Inflammatory macrophage (primary cell): ENCODE measurements around the gene PSMD2.

Source experiments
- DNase-seq, 2 donors: peaks; one replicate each; pipeline ENCODE4 v3.0.0-alpha.2; 2020 to 2022

PSMD2 gene

DNA sequence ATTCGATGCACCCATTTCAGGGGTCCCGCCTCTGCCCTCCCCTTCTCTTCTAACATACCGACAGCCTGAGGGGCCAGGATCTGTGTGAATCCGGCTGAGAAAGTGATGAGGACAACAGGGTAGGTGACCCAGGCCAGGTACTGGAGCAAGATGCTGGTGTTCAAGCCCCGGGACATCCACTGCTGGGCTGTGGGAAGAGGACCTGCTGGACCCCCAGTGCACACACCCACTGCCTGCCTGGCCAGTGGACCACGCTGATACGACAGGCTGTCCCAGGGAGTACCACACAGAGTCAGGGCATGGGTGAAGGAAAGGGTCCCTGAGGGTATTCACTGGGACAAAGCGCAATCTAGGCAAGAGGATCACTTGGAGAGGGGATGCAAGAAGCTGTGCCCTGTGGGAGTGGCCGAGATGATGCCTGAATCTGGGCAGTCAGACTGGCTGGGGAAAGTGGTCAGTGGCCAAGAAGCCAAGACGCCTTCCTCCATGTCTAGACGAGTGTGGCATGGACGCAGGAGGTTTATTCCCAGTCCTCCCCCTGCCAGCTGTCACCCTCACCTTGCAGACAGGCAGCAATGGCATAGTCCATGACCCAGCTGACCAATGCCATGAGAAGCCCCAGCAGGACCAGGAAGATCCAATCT is 59.2 kb downstream of the PSMD2 start:
- DNase-seq = no peak
